ENCODE data around the gene UMPS.
"Not testable (repeated sequence)": the region's sequence is repeated elsewhere in the genome, so short reads cannot be mapped to it uniquely, and the experiment has no call there.

GRCh38 chr3:124749877-124750276 is 19.6 kb downstream of the UMPS start:
- not testable (repeated sequence) for TF ChIP-seq CTCF (IDR thresholded peaks at IDR 0.05; ENCODE audit: insufficient read depth, low read depth, low read length); EZH2 (IDR thresholded peaks at IDR 0.05; ENCODE audit: insufficient read depth, low read length)
